ENCODE measurements around the gene PRPF18. TPM values are rescaled to one million over a fixed set of nuclear protein-coding genes. Genes with fewer than 3 reads are reported as not detected.

Gene PRPF18
- total RNA-seq, 1 donor from 2014 or later: 21.0 TPM

- Histone ChIP-seq H3K4me3 (ENCODE audit: insufficient read depth, low read depth, low read length) (no peak overlapping the region), H3K36me3 (ENCODE audit: insufficient read depth, low read length) (no peaks in the 10 kb centered on the region), H2AFZ (ENCODE audit: low read depth, low read length) (no peak overlapping the region), H3K9ac (ENCODE audit: low read length) (no peak overlapping the region), H3K79me2 (ENCODE audit: insufficient read depth, low read length) (peaks cover 60% of the 10 kb centered on the region), H3K4me2 (ENCODE audit: low read length) (no peak overlapping the region), H3K27me3 (ENCODE audit: insufficient read depth, low read length) (peaks cover 4% of the 10 kb centered on the region), H4K20me1 (ENCODE audit: insufficient read depth, low read length) (peaks cover 30% of the 10 kb centered on the region), H3K4me1 (ENCODE audit: insufficient read depth, low read length) (peaks cover 4% of the 10 kb centered on the region), H3K9me3 (ENCODE audit: insufficient read depth, low read depth, low read length) (no peaks in the 10 kb centered on the region), H3K27ac (ENCODE audit: low read depth, low read length) (no peak overlapping the region)
- Mint-ChIP-seq H3K4me3 (ENCODE audit: unreplicated experiment) (peak overlapping the region; percentile 69), H3K36me3 (ENCODE audit: low read depth, unreplicated experiment) (no peaks in the 10 kb centered on the region), H3K9me3 (ENCODE audit: unreplicated experiment) (no peaks in the 10 kb centered on the region), H3K4me1 (ENCODE audit: low read depth, unreplicated experiment) (peaks cover 7% of the 10 kb centered on the region), H3K27ac (ENCODE audit: unreplicated experiment) (no peak overlapping the region), H3K27me3 (ENCODE audit: low read depth, unreplicated experiment) (no peaks in the 10 kb centered on the region)
- DNase-seq (ENCODE audit: low read depth) (no peak), FAIRE-seq (no peak)
- TF ChIP-seq CTCF (IDR thresholded peaks at IDR 0.05; ENCODE audit: insufficient read depth, low read depth, low read length) (no peak), EZH2 (IDR thresholded peaks at IDR 0.05; ENCODE audit: insufficient read depth, low read length) (no peak)
Observed at GRCh38 chr10:13589316-13589715, 2.6 kb downstream of the PRPF18 start.

- H3K9me3 ChIP-seq (ENCODE audit: insufficient read depth, low read depth, low read length): no peaks in the 10 kb centered on the region
- H3K4me3 Mint-ChIP-seq (ENCODE audit: unreplicated experiment): no peak overlapping the region
- H3K4me1 Mint-ChIP-seq (ENCODE audit: low read depth, unreplicated experiment): peaks cover 7% of the 10 kb centered on the region
- no peak for FAIRE-seq
- no peaks in the 10 kb centered on the region for H3K9me3 Mint-ChIP-seq (ENCODE audit: unreplicated experiment)
- H3K27me3 ChIP-seq (ENCODE audit: insufficient read depth, low read length): no peaks in the 10 kb centered on the region
- H3K27ac ChIP-seq (ENCODE audit: low read depth, low read length): no peak overlapping the region
- TF ChIP-seq EZH2 (IDR thresholded peaks at IDR 0.05; ENCODE audit: insufficient read depth, low read length) (no peak), CTCF (IDR thresholded peaks at IDR 0.05; ENCODE audit: insufficient read depth, low read depth, low read length) (no peak)
- H3K4me3 ChIP-seq (ENCODE audit: insufficient read depth, low read depth, low read length): no peak overlapping the region
- peaks cover 4% of the 10 kb centered on the region for H3K4me1 ChIP-seq (ENCODE audit: insufficient read depth, low read length)
- peaks cover 34% of the 10 kb centered on the region for H4K20me1 ChIP-seq (ENCODE audit: insufficient read depth, low read length)
- no peak overlapping the region for H3K4me2 ChIP-seq (ENCODE audit: low read length)
- H2AFZ ChIP-seq (ENCODE audit: low read depth, low read length): no peak overlapping the region
- H3K36me3 ChIP-seq (ENCODE audit: insufficient read depth, low read length): no peaks in the 10 kb centered on the region
- DNase-seq (ENCODE audit: low read depth): no peak
- no peaks in the 10 kb centered on the region for H3K36me3 Mint-ChIP-seq (ENCODE audit: low read depth, unreplicated experiment)
- H3K27ac Mint-ChIP-seq (ENCODE audit: unreplicated experiment): no peak overlapping the region
- H3K9ac ChIP-seq (ENCODE audit: low read length): no peak overlapping the region
- H3K79me2 ChIP-seq (ENCODE audit: insufficient read depth, low read length): peaks cover 71% of the 10 kb centered on the region
- H3K27me3 Mint-ChIP-seq (ENCODE audit: low read depth, unreplicated experiment): no peaks in the 10 kb centered on the region
Observed at GRCh38 chr10:13590886-13591285, 4.1 kb downstream of the PRPF18 start.

GRCh38 chr10:13592306-13592705, 5.5 kb downstream of the PRPF18 start:
- Histone ChIP-seq H4K20me1 (ENCODE audit: insufficient read depth, low read length) (peaks cover 34% of the 10 kb centered on the region), H3K79me2 (ENCODE audit: insufficient read depth, low read length) (peaks cover 71% of the 10 kb centered on the region), H3K9me3 (ENCODE audit: insufficient read depth, low read depth, low read length) (no peaks in the 10 kb centered on the region), H3K9ac (ENCODE audit: low read length) (no peak overlapping the region), H3K4me2 (ENCODE audit: low read length) (no peak overlapping the region), H3K27me3 (ENCODE audit: insufficient read depth, low read length) (no peaks in the 10 kb centered on the region), H3K36me3 (ENCODE audit: insufficient read depth, low read length) (no peaks in the 10 kb centered on the region), H3K4me3 (ENCODE audit: insufficient read depth, low read depth, low read length) (no peak overlapping the region), H3K4me1 (ENCODE audit: insufficient read depth, low read length) (peaks cover 4% of the 10 kb centered on the region), H2AFZ (ENCODE audit: low read depth, low read length) (no peak overlapping the region), H3K27ac (ENCODE audit: low read depth, low read length) (no peak overlapping the region)
- Mint-ChIP-seq H3K27ac (ENCODE audit: unreplicated experiment) (no peak overlapping the region), H3K4me1 (ENCODE audit: low read depth, unreplicated experiment) (peaks cover 7% of the 10 kb centered on the region), H3K27me3 (ENCODE audit: low read depth, unreplicated experiment) (no peaks in the 10 kb centered on the region), H3K4me3 (ENCODE audit: unreplicated experiment) (no peak overlapping the region), H3K36me3 (ENCODE audit: low read depth, unreplicated experiment) (no peaks in the 10 kb centered on the region), H3K9me3 (ENCODE audit: unreplicated experiment) (no peaks in the 10 kb centered on the region)
- no peak for FAIRE-seq
- TF ChIP-seq EZH2 (IDR thresholded peaks at IDR 0.05; ENCODE audit: insufficient read depth, low read length) (no peak), CTCF (IDR thresholded peaks at IDR 0.05; ENCODE audit: insufficient read depth, low read depth, low read length) (no peak)
- DNase-seq (ENCODE audit: low read depth): no peak

Measured in astrocyte (in vitro differentiated cells and primary cell).